SK-N-SH treated with all-trans-retinoic acid at 6 μM for 48 hours (cell line): ENCODE measurements around the gene BRF1.

Experiments
- ATAC-seq: fragments of 200-7000 bp; cut with Tn5 transposase; 3 replicates; pipeline ENCODE4 v1.9.1; 2020; ENCODE audit warnings: mild to moderate bottlenecking, moderate library complexity
- BACH2 ChIP-seq: fragments of 250-450 bp; sonication (Bioruptor Pico); IDR thresholded peaks from 2 replicates; pipeline ENCODE4 v1.9.0; 2021; ENCODE audit warnings: mild to moderate bottlenecking, borderline replicate concordance
- CSDC2 ChIP-seq: fragments of 250-450 bp; sonication (Bioruptor Pico); IDR thresholded peaks from 2 replicates; pipeline ENCODE4 v1.5.0; 2020; ENCODE audit warnings: mild to moderate bottlenecking, moderate library complexity
- ESRRG ChIP-seq: fragments of 250-450 bp; sonication (Bioruptor Pico); IDR thresholded peaks from 2 replicates; pipeline ENCODE4 v1.6.1; 2021; ENCODE audit warnings: mild to moderate bottlenecking
- GLIS3 ChIP-seq: fragments of 250-450 bp; sonication (Bioruptor Pico); IDR thresholded peaks from 2 replicates; pipeline ENCODE4 v1.5.0; 2020; ENCODE audit warnings: mild to moderate bottlenecking, moderate library complexity
- ISL1 ChIP-seq: fragments of 250-450 bp; sonication (Bioruptor Pico); IDR thresholded peaks from 2 replicates; pipeline ENCODE4 v2.1.2; 2022; ENCODE audit warnings: mild to moderate bottlenecking, moderate library complexity
- OSR1 ChIP-seq: fragments of 250-450 bp; sonication (Bioruptor Pico); IDR thresholded peaks from 2 replicates; pipeline ENCODE4 v1.8.0; 2022; ENCODE audit warnings: moderate library complexity, mild to moderate bottlenecking, inconsistent platforms
- PPARA ChIP-seq: fragments of 250-450 bp; sonication (Bioruptor Pico); IDR thresholded peaks from 2 replicates; pipeline ENCODE4 v1.5.0; 2020; ENCODE audit warnings: mild to moderate bottlenecking, borderline replicate concordance
- RARB ChIP-seq: fragments of 250-450 bp; sonication (Bioruptor Pico); IDR thresholded peaks from 2 replicates; pipeline ENCODE4 v1.8.0; 2021; ENCODE audit warnings: mild to moderate bottlenecking, moderate library complexity
- SNAI2 ChIP-seq: fragments of 250-450 bp; sonication (Bioruptor Pico); IDR thresholded peaks from 2 replicates; pipeline ENCODE4 v1.5.0; 2020; ENCODE audit warnings: mild to moderate bottlenecking, moderate library complexity
- TCF4 ChIP-seq: fragments of 250-450 bp; sonication (Bioruptor Pico); IDR thresholded peaks from 2 replicates; pipeline ENCODE4 v1.8.0; 2021; ENCODE audit warnings: mild to moderate bottlenecking, moderate library complexity, borderline replicate concordance
- TOX ChIP-seq: fragments of 250-450 bp; sonication (Bioruptor Pico); IDR thresholded peaks from 2 replicates; pipeline ENCODE4 v1.8.0; 2021; ENCODE audit warnings: mild to moderate bottlenecking, moderate library complexity, borderline replicate concordance
- ZC3H10 ChIP-seq: fragments of 250-450 bp; sonication (Bioruptor Pico); IDR thresholded peaks from 2 replicates; pipeline ENCODE4 v1.5.1; 2021; ENCODE audit warnings: mild to moderate bottlenecking, moderate library complexity
- ZFP3 ChIP-seq: fragments of 250-450 bp; sonication (Bioruptor Pico); IDR thresholded peaks from 2 replicates; pipeline ENCODE4 v1.5.0; 2020; ENCODE audit warnings: mild to moderate bottlenecking, moderate library complexity
- ZFP30 ChIP-seq: fragments of 450-650 bp; formaldehyde crosslinking; IDR thresholded peaks from 2 replicates; pipeline ENCODE4 v1.5.0; 2022; ENCODE audit warnings: mild to moderate bottlenecking, moderate library complexity
- ZNF565 ChIP-seq: fragments of 450-650 bp; formaldehyde crosslinking; conservative IDR thresholded peaks from 2 replicates; pipeline ENCODE4 v1.5.0; 2020; ENCODE audit warnings: low read depth, mild to moderate bottlenecking, moderate library complexity
- ZNF8 ChIP-seq: fragments of 450-650 bp; formaldehyde crosslinking; IDR thresholded peaks from 2 replicates; pipeline ENCODE4 v1.5.0; 2020; ENCODE audit warnings: mild to moderate bottlenecking, moderate library complexity
- TF ChIP-seq, protein P1 (sequence below): fragments of 250-450 bp; sonication (Bioruptor Pico); IDR thresholded peaks from 2 replicates; pipeline ENCODE4 v1.8.0; 2021; ENCODE audit warnings: low read depth, mild to moderate bottlenecking, moderate library complexity, borderline replicate concordance
- TF ChIP-seq, protein P2 (sequence below): fragments of 250-450 bp; sonication (Bioruptor Pico); IDR thresholded peaks from 2 replicates; pipeline ENCODE4 v1.5.1; 2021; ENCODE audit warnings: mild to moderate bottlenecking, moderate library complexity
- TF ChIP-seq, protein P3 (sequence below): fragments of 250-450 bp; sonication (Bioruptor Pico); IDR thresholded peaks from 2 replicates; pipeline ENCODE4 v1.8.0; 2020; ENCODE audit warnings: mild to moderate bottlenecking, moderate library complexity, borderline replicate concordance
- TF ChIP-seq, protein P4 (sequence below): fragments of 250-450 bp; sonication (Bioruptor Pico); IDR thresholded peaks from 2 replicates; pipeline ENCODE4 v1.5.0; 2020; ENCODE audit warnings: mild to moderate bottlenecking, moderate library complexity

BRF1 gene

DNA sequence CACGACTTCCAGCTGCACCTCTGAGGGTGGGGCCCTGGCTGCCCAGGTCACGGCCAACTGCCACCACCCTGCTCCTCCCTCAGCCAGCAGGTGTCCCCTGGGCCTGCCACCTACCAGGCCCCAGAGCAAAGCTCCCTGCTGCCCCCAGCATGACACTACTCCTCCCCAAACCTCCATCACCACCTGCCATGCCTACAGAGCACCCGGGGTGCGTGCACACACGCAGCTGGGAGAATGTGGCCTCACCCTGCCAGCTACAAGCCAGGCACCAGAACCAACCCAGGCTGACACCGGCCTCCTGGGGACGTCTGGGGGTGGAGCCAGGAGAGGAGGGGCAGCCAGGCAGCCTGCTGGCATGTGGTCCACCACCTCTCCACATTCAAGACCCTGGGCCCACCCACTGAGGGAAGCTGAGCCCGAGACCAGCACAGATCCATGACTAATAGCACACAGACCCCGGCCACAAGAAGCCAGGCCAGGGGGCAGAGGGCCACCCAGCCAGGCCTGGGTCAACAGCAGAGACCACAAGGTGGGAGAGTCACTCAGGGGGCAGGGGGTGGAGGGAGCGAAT, 135.6 kb downstream of the BRF1 start:
- TF ChIP-seq ZFP30 (CRISPR knock-in tag) (no peak), ISL1 (no peak), BACH2 (CRISPR knock-in tag) (no peak), SNAI2 (no peak)
- TF ChIP-seq, protein P1, sequence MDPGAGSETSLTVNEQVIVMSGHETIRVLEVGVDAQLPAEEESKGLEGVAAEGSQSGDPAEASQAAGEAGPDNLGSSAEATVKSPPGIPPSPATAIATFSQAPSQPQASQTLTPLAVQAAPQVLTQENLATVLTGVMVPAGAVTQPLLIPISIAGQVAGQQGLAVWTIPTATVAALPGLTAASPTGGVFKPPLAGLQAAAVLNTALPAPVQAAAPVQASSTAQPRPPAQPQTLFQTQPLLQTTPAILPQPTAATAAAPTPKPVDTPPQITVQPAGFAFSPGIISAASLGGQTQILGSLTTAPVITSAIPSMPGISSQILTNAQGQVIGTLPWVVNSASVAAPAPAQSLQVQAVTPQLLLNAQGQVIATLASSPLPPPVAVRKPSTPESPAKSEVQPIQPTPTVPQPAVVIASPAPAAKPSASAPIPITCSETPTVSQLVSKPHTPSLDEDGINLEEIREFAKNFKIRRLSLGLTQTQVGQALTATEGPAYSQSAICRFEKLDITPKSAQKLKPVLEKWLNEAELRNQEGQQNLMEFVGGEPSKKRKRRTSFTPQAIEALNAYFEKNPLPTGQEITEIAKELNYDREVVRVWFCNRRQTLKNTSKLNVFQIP (CRISPR knock-in tag): no peak
- TF ChIP-seq, protein P2, sequence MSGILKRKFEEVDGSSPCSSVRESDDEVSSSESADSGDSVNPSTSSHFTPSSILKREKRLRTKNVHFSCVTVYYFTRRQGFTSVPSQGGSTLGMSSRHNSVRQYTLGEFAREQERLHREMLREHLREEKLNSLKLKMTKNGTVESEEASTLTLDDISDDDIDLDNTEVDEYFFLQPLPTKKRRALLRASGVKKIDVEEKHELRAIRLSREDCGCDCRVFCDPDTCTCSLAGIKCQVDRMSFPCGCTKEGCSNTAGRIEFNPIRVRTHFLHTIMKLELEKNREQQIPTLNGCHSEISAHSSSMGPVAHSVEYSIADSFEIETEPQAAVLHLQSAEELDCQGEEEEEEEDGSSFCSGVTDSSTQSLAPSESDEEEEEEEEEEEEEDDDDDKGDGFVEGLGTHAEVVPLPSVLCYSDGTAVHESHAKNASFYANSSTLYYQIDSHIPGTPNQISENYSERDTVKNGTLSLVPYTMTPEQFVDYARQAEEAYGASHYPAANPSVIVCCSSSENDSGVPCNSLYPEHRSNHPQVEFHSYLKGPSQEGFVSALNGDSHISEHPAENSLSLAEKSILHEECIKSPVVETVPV: no peak
- ATAC-seq: no peak

DNA sequence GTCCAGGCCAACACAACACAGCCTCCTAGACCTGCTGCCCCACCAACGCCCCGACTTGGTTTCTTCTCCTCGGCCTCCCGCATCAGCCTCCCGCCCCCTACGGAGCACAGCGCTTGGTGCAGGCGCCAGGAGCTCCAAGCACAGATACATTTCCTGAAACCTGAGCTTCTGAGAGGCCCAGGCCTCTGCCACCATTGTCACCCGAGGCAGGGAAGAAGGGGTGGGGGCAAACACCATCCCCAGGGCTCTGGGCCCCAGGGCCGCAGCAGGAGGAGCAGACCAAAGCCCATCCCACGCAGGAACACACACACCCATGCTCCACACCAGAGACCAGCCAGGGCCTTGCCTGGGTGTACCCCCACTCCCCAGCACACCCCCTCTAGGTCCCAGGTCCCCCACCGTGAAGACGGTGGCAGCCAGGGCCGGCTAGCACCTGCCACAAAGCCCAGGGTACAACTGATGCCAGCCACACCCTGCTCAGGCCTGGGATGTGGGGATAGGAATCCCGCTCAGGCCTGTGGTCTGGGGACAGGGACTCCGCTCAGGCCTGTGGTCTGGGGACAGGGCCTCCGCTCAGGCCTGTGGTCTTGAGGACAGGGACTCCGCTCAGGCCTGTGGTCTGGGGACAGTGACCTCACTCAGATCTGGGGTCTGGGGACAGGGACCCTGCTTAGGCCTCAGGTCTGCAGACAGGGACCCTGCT, 137.6 kb downstream of the BRF1 start:
- TF ChIP-seq RARB (no peak), OSR1 (CRISPR knock-in tag) (no peak), ZFP30 (CRISPR knock-in tag) (no peak), PPARA (no peak), ZFP3 (CRISPR knock-in tag) (no peak), ISL1 (no peak), TOX (no peak), ESRRG (CRISPR knock-in tag) (no peak), ZNF8 (CRISPR knock-in tag) (no peak), ZNF565 (CRISPR knock-in tag) (no peak), GLIS3 (CRISPR knock-in tag) (no peak), TCF4 (CRISPR knock-in tag) (no peak), SNAI2 (no peak), CSDC2 (CRISPR knock-in tag) (no peak), ZC3H10 (CRISPR knock-in tag) (no peak), BACH2 (CRISPR knock-in tag) (no peak)
- TF ChIP-seq, protein P1 (CRISPR knock-in tag): no peak
- TF ChIP-seq, protein P3, sequence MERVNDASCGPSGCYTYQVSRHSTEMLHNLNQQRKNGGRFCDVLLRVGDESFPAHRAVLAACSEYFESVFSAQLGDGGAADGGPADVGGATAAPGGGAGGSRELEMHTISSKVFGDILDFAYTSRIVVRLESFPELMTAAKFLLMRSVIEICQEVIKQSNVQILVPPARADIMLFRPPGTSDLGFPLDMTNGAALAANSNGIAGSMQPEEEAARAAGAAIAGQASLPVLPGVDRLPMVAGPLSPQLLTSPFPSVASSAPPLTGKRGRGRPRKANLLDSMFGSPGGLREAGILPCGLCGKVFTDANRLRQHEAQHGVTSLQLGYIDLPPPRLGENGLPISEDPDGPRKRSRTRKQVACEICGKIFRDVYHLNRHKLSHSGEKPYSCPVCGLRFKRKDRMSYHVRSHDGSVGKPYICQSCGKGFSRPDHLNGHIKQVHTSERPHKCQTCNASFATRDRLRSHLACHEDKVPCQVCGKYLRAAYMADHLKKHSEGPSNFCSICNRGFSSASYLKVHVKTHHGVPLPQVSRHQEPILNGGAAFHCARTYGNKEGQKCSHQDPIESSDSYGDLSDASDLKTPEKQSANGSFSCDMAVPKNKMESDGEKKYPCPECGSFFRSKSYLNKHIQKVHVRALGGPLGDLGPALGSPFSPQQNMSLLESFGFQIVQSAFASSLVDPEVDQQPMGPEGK (CRISPR knock-in tag): no peak
- TF ChIP-seq, protein P2: no peak
- TF ChIP-seq, protein P4, sequence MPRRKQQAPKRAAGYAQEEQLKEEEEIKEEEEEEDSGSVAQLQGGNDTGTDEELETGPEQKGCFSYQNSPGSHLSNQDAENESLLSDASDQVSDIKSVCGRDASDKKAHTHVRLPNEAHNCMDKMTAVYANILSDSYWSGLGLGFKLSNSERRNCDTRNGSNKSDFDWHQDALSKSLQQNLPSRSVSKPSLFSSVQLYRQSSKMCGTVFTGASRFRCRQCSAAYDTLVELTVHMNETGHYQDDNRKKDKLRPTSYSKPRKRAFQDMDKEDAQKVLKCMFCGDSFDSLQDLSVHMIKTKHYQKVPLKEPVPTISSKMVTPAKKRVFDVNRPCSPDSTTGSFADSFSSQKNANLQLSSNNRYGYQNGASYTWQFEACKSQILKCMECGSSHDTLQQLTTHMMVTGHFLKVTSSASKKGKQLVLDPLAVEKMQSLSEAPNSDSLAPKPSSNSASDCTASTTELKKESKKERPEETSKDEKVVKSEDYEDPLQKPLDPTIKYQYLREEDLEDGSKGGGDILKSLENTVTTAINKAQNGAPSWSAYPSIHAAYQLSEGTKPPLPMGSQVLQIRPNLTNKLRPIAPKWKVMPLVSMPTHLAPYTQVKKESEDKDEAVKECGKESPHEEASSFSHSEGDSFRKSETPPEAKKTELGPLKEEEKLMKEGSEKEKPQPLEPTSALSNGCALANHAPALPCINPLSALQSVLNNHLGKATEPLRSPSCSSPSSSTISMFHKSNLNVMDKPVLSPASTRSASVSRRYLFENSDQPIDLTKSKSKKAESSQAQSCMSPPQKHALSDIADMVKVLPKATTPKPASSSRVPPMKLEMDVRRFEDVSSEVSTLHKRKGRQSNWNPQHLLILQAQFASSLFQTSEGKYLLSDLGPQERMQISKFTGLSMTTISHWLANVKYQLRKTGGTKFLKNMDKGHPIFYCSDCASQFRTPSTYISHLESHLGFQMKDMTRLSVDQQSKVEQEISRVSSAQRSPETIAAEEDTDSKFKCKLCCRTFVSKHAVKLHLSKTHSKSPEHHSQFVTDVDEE: no peak
- TF ChIP-seq, all 23 proteins: peak for 0
- ATAC-seq: no peak
